GM12892 (cell line): ENCODE measurements around the gene CRYGN.

Experiments used
- POLR2A ChIP-seq: IDR thresholded peaks from 2 replicates; pipeline ENCODE4 v1.6.1; 2011; ENCODE audit warnings: low read depth, low read length, control low read depth
- POLR2AphosphoS5 ChIP-seq: IDR thresholded peaks from 2 replicates; pipeline ENCODE4 v1.6.1; 2011; ENCODE audit warnings: low read depth, low read length, control low read depth

DNA sequence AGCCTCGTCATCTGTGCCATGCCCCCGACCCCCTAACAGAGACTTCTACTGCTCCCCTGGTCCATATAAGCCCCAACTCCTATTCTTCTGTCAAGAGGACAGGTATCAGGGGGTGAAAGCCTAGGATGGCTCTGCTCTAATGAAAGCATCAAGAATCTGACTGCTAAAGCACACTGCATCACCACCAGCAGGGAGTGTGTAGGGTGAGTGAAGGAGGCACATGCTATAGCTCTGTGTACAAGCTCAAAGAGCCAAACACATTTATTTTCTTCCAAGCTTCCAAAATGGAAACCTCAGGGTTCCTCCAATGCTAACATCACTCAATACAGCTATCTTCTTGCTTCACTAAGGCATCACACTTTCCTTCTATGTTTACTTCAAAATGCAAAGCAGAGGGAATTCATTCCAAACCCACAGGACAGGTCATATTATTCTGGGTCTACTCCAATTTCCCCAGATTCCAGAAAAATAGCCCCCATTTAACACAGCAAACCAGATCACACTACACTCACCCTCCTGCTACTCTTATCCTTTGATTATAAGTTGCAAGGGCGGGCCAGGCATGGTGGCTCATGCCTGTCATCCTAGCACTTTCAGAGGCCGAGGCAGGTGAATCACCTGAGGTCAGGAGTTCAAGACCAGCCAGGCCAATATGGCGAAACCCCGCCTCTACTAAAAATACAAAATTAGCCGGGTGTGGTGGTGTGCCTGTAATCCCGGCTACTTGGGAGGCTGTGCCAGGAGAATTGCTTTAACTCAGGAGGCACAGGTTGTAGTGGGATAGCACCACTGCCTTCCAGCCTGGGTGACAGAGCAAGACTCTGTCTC, 43.2 kb upstream of the CRYGN start:
- TF ChIP-seq POLR2AphosphoS5, result no peak
- no peak for TF ChIP-seq POLR2A
